Measurements from ENCODE around the gene ARHGAP15.
"Not testable (repeated sequence)": the region's sequence is repeated elsewhere in the genome, so short reads cannot be mapped to it uniquely, and the experiment has no call there.

The ARHGAP15 gene

DNA sequence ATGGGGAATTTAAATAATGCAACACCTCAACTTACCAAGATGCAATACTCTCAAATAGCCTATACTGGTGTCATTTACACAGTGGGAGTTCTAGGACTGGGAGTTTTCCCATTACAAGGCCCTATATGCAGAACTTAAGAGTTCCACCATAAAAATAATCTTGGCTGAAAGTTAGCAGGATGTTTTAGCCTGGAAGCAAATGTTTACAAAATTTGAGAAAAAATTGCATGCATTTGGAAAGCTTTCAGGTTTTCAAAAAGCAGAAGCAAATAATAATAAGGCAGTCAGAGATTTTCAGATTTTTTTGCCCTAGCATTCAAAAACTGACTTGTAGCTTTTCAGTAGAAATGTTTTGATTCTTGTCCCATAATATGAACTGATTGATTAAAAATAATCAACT, 397.3 kb downstream of the ARHGAP15 start:
- no peak for DNase-seq (ENCODE audit: low spot score)

GRCh38 chr2:143528021-143528420, 398.8 kb downstream of the ARHGAP15 start:
- DNase-seq (ENCODE audit: low spot score), result no peak

- DNase-seq (ENCODE audit: low spot score), result no peak
Observed at GRCh38 chr2:143529118-143529720, 400.0 kb downstream of the ARHGAP15 start.

DNA sequence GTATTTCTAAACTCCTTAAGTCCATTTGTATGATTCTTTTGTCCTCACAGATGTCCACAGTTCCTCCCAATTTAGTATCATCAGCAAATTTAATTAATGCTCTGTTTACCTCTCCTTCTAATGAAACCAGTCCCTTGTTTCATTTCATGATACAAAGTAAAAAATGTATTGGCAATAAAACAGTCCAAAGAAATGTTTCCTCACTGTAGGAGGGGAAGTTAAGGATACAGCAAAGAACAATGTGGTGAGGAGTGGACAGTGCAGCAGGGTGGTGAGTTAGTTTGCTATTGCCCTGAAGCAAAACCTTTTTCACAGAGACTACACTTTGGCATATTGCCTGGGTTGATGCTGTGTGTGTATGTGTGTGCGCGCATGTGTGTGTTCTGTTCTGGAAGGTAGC, 401.5 kb downstream of the ARHGAP15 start:
- no peak for DNase-seq (ENCODE audit: low spot score)

DNA sequence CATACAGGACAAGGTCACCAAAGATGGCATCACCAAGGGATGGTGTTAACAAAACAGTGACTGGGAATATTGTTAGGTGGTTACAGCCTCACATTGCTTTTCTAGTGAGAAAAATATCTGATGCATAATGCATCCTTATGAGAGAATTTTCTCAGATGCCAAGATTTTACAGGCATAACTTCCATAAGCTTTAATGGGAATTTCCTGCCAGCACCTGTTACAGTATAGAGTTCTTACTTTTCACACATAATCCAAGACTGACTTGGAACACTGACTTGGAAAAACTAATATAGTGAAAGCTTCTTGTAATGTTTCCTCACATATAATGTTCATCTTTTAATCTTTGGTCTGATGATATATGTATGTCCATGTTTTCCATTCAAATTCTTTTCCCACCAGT, 402.8 kb downstream of the ARHGAP15 start:
- no peak for DNase-seq (ENCODE audit: low spot score)

DNA sequence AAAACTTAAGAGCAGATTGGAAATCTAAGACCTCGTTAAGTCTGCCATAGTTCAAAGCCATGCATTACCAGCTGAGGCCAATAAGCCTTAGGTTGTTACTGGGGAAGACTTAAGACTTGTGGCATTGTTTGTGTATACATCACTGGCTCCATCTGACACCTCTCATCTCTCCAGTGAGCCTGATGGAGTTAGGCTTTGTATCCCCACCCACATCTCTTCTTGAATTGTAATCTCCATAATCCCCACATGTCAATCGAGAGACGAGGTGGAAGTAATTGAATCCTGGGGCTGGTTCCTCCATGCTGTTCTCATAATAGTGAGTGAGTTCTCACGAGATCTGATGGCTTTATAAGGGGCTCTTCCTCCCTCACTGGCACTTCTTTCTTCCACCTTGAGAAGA, 404.6 kb downstream of the ARHGAP15 start:
- no peak for DNase-seq (ENCODE audit: low spot score)

- no peak for DNase-seq (ENCODE audit: low spot score)
Observed at GRCh38 chr2:143535802-143536201, 406.6 kb downstream of the ARHGAP15 start.

- not testable (repeated sequence) for DNase-seq (ENCODE audit: low spot score)
Observed at GRCh38 chr2:143541899-143542298, 412.7 kb downstream of the ARHGAP15 start.

DNA sequence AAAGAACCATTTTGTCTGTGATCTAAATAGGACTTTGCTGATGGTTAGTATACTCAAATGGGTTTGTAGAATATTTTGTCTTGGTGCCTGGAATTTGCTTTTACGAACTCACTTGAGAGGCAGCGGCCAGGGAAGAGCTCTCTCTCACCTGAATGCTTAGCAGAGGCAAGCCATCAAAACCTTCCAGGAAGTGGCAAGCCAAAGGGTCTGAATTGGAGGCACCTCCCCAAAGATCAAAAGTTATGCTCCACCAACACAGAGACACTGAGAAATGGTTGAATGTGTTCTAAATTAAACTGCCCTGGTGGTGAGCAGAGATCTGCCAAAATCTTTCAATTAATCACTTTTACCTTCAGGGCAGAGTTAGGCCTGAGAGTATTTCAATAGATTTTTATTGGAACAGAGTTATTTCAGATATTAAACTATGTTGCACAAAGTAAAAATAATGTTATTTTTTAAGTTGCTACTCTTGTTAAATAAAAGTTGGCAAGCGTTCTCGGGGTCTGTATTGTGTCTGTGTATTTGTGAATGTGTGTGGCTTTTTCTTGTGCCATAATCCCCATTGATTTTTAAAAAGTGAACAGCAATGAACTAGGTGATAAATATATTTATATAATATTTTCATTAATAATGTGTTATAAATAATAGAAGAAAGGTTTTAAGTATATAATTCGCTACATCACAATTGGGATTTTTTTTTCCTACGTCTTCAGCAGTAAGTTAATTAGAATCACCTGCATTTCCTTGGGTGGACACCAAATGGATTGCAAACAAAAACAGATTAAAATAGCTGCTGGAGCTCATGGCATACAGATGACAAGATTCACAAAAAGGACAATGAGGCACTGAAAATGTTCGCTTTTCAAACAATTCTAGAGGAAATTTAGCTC, 416.1 kb downstream of the ARHGAP15 start:
- DNase-seq (ENCODE audit: low spot score), result no peak

DNA sequence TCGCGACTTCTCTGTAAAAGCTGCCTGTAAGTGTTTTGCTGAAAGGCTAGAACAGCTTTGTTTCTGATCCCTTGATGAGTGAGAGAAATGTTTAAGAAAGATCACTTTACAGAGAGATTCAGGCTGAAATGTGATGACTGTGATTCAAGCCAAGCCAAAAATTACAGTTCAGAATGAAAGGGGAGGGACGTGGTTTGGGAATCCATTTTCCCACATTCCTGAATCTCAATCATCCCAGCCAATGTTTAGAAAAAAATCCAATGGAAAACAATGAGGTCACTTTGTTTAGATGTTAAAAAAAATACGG, 416.7 kb downstream of the ARHGAP15 start:
- DNase-seq (ENCODE audit: low spot score), result no peak

DNA sequence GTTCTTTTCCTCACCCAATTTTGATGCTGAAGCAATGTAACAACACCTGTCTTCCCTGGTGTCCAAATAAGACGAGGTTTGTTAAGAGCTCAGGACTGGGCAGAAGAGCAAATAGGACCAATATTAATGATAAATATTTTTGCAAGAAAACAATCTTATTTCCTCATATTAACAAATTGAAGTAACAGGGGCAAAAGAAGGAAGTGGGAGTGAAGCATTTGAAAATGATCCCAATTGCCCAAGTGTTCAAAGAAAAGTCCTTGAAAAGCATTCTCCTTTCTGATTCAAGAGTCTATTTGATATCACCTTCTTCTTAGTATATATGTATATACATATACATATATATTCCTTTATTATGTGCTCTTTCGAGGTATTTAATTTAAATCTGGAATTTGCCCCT, 418.8 kb downstream of the ARHGAP15 start:
- no peak for DNase-seq (ENCODE audit: low spot score)

DNA sequence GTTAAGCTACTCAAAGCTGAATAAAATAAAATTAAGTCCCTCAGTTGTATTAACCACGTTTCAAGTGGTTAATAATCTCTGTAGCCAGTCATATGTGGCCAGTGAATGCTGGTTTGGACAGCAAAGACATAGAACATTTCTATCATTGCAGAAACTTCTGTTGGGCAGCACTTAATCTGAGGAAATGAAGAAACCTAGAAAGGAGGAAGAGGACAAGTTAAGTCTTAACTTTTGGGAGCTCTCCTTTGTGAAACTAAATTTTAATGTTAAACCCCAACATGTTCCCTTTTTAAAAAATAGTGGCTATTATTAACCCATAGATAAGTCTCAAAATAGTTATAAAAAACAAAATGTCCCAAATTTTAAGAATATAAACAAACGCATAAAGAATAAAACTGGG, 421.3 kb downstream of the ARHGAP15 start:
- DNase-seq (ENCODE audit: low spot score), result no peak

GRCh38 chr2:143551971-143552650, 422.9 kb downstream of the ARHGAP15 start:
- no peak for DNase-seq (ENCODE audit: low spot score)

DNA sequence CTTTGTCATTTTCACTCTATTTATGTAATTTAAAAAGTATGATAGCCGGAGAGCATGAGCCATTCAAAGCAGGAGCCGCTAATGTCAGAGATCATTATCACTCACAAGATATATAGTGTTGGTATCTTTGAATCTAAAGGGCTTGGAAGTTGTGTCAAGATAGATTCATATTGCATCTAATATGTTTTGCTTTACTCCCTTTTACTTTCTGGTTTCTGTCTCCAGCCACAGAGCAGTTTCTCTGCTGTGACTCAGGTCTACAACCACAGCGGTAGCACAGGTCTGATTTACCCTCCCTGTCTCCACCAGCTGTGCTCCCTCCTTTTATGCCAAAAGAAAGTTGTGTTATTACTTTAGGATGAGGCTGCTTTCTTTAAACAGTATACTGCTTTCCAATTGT, 424.0 kb downstream of the ARHGAP15 start:
- DNase-seq (ENCODE audit: low spot score), result no peak

GRCh38 chr2:143558665-143559064, 429.4 kb downstream of the ARHGAP15 start:
- DNase-seq (ENCODE audit: low spot score), result no peak

DNA sequence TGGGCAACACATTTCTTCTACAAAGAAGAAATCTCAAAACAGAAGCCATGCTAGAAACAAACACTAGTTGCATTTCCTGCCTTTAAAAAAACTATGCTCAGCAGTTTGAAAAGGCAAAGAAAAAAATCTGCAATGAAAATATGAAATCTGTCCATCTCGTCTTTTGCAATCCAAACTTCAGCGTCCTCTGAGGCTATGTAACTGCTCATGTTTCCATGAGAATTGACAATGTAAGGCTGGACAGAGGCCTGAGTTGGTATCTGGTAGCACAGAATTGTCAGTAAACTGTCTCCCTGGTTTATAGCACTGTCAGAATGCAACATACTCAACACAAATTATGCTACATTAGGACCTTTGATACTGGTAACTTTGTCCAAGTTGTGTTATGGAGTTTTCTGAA, 429.9 kb downstream of the ARHGAP15 start:
- no peak for DNase-seq (ENCODE audit: low spot score)

DNA sequence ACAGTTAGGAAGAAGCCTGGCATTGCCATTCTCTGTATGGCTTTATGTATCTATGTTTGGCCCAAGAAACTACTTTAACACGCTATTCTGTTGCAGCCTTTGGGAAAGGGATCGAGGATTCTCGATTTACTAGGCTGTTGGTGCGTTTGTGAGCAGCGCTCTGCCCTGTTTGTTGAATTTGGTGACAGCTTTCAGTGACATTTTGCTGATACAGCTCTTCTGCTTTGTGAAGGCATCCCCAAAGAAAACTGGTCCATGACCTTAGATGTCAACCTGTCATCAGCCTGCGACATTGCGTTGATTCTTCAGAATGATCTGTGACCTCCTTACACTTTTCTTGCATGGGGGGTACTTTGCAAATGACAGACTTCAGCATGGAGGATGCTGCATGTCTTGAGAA, 431.5 kb downstream of the ARHGAP15 start:
- DNase-seq (ENCODE audit: low spot score), result no peak

DNA sequence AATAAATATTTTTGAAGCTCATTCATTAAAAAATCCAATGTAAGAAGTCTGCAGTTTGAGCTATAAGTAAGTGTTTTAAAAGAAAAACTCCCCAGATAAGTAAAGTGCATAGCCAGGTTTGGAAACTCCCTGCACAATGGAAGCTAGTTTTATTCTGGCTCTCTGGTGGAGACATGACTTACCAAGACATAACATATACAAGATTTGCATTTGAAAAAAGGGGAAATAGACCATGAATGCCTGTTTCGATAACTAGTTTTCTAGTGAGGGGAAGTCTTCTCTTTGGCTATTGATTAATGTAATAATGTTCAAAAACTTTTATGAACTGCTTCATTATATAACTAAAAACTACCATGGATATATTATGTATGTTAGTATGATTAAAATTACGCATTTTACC, 435.2 kb downstream of the ARHGAP15 start:
- DNase-seq (ENCODE audit: low spot score), result no peak

DNA sequence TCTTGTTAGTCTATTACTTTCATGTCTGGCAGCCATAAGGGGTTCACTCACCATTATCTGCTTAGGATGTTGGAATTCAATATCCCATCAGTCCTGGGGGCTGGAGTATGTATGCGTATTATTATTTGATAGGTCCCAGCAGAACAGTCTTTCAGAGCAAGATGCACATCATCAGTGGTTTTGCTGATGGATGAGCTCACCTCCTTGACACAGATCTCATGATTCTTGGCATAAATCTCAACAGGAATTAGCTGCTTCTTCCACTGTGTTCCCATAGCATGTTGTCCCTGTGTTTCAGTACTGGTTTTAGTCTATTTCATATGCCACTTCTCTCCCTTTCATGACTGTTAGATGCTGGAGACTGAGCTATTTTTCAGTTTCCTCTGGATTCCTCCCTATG, 442.5 kb downstream of the ARHGAP15 start:
- no peak for DNase-seq (ENCODE audit: low spot score)

GRCh38 chr2:143572421-143572820, 443.2 kb downstream of the ARHGAP15 start:
- no peak for DNase-seq (ENCODE audit: low spot score)

GRCh38 chr2:143574069-143574468, 444.9 kb downstream of the ARHGAP15 start:
- no peak for DNase-seq (ENCODE audit: low spot score)

DNA sequence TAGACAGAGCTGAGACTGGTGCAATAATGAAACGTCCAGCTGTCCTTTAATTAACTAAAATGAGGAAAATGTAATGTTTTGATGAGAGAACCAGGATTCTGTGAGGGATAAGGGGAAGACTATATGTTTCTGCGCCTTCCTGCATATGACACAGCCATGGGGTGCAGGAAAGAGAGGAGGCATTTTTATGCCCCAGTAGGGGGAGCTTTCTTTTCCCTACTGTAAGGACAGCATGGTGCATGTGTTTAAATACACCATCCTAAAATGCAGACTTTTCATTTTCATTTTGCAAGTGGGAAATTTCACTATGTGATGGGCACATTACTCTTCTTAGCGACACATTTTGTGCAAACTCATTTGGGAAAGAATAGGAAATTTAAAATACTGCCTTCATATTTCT, 446.1 kb downstream of the ARHGAP15 start:
- DNase-seq (ENCODE audit: low spot score), result no peak

GRCh38 chr2:143577489-143577888, 448.3 kb downstream of the ARHGAP15 start:
- DNase-seq (ENCODE audit: low spot score), result no peak
